Measurements from ENCODE around the gene JOSD1.

DNA sequence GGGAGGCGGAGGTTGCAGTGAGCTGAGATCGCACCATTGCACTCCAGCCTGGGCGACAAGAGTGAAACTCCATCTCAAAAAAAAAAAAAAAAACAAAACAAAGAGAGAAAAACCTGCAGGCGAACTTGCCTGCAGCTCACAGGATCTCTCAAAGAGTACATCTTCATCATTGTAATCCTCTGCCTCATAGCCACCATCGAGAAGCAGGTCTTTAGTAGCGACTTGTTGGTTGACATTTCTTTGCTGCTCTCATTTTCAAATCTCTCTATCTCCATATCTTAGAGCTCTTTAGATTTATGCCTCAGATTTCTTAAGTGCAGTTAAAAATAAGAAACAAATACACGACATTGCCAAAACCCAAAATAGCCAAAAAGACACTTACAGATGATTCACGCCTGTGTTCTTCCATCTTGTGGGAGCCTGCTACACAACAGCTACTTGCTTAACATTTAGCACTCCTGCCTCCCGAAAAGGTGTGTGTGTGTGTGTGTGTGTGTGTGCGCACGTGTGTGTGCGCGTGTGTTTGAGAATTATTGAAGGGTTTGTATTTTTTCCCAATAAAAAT is 59.2 kb downstream of the JOSD1 start:
- TF ChIP-seq, protein P1, sequence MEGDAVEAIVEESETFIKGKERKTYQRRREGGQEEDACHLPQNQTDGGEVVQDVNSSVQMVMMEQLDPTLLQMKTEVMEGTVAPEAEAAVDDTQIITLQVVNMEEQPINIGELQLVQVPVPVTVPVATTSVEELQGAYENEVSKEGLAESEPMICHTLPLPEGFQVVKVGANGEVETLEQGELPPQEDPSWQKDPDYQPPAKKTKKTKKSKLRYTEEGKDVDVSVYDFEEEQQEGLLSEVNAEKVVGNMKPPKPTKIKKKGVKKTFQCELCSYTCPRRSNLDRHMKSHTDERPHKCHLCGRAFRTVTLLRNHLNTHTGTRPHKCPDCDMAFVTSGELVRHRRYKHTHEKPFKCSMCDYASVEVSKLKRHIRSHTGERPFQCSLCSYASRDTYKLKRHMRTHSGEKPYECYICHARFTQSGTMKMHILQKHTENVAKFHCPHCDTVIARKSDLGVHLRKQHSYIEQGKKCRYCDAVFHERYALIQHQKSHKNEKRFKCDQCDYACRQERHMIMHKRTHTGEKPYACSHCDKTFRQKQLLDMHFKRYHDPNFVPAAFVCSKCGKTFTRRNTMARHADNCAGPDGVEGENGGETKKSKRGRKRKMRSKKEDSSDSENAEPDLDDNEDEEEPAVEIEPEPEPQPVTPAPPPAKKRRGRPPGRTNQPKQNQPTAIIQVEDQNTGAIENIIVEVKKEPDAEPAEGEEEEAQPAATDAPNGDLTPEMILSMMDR (IDR thresholded peaks at IDR 0.05) = no peak
- no peak for TF ChIP-seq POLR2A (IDR thresholded peaks at IDR 0.05)
